Jurkat, Clone E6-1 (cell line): ENCODE results near the gene DMRT2.

Source experiments
- DNase-seq: peaks from one replicate; pipeline ENCODE4 v3.0.0-alpha.2; 2011; ENCODE audit warnings: low read depth, low spot score
- H3K4me3 ChIP-seq: 2 replicates; pipeline ENCODE4 v1.5.1; 2011; ENCODE audit warnings: mild to moderate bottlenecking, low read length, control low read depth, moderate library complexity

Gene DMRT2

DNA sequence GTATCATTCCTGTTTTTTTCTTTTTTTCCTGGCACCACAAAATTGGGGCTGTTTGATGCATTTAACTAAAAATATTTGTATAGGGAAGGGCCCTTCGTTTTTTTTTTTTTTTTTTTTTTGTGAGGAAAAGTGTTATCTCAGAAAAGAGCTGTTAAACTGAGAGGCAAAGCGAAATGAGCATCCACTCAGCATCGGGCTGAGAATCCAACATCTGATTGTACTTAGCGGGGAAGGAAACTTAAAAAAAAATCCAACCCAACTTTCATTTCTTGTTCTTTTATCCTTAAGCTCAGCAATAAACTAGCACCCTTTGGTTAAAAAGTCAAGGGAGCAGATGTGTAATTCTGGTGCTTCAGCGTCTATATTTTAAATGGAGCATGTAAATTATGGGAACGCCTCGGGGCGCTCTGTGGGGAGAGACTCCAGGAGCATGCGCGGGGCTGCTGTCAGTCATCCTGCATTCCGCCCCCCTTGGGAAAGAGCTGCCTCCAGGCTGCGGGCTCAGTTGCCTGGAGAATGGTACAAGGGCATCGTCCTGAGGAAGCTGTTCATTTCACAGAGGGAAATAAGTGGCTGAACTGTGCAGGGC is 33.3 kb downstream of the DMRT2 start:
- no peak for DNase-seq
- H3K4me3 ChIP-seq, result no peak overlapping the region

DNA sequence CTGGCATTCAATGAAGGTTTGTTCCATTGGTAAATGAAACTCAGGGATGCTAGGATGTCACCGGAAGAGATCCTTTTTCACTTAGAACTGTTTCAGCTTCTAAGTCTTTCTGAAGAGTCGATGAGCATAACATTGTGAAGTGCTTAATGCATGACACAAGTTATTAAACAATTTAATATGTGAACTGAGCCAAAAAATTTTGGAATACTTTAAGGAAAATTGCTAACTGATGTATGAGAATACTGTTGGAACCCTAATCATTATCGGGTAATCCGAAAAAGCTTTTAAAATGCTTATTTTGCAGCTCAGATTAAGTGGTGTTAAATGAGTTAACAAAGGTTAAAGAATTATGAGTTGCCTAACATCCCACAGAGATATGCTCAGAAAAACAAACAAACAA is 34.9 kb downstream of the DMRT2 start:
- DNase-seq, result no peak
- H3K4me3 ChIP-seq, result no peak overlapping the region

GRCh38 chr9:1086517-1086916 is 36.4 kb downstream of the DMRT2 start:
- no peak overlapping the region for H3K4me3 ChIP-seq
- no peak for DNase-seq

DNA sequence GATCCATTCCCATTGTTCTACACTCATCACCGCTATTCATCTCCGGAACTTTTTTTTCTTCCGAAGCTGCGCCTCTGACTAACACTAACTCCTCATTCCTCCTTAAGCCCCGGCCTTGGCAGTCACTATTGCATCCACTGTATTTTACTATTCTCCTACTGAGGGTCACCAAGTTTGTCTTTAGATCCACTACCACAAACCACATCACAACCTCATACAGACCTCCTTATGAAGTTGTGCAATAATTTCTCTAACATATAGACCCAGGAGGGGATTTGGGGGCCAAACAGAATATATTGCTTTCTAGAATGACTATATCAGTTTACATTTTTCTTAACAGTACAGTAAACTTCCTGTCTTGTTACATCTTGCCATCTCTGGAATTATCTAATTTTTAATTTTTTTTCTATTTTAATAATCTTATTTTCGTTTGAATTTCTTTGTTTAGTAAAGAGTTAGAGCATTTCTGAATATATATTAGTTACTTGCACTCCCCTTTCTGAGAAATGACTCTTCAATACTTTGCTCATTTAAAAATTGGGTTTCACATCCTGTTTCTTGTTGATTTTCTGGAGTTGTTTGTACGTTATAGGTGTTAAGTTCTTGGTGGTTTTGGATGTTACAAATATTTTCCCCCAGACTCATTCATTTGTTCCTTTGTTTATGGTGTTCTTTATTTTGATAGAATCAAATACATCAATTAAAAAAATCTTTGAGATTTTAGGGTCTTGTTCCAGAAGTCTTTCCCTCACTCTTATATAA is 37.1 kb downstream of the DMRT2 start:
- no peak overlapping the region for H3K4me3 ChIP-seq
- no peak for DNase-seq

DNA sequence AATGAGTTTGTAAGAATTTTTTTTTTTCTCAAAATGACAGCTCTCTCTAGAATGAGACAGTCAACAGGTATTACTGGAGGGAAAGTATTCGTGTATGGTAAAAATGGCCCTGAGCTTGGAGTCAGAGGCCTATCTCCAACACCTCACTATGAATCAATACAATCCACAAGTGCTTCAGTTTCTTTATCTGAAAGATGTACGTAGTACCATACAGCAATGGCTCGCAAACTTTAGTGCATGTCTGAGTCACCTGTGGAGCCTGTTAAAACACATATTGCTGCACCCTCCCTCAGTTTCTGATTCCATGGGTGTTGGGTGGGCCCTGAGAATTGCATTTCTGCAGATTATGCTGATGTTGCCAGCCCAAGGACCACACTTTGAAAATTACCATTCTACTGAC is 44.6 kb downstream of the DMRT2 start:
- H3K4me3 ChIP-seq, result no peak overlapping the region
- DNase-seq, result no peak

- no peak overlapping the region for H3K4me3 ChIP-seq
- no peak for DNase-seq
Measured at GRCh38 chr9:1096155-1096964, 46.2 kb downstream of the DMRT2 start.

- no peak for DNase-seq
- H3K4me3 ChIP-seq, result no peak overlapping the region
Measured at GRCh38 chr9:1098551-1098950, 48.4 kb downstream of the DMRT2 start.

GRCh38 chr9:1100201-1100600 is 50.0 kb downstream of the DMRT2 start:
- no peak overlapping the region for H3K4me3 ChIP-seq
- no peak for DNase-seq

DNA sequence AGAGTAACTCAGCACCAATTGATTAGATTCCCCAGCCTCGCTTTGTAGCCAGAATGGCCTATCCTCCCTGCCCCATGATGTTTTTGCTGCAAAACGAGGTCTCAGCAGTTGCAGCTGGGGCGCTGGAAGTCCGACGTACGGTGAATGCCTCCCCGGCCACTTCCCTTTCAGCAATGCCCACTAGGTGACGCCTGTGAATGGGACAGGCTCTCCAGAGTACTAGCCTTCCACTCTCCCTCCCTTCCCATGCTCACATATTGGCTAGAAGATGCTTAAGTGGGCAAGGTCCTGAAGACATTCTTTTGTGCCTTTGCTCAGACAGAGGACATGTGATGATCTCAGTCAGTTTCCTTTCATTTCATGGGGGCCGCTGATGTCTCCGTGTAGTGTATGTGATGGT is 50.8 kb downstream of the DMRT2 start:
- no peak for DNase-seq

DNA sequence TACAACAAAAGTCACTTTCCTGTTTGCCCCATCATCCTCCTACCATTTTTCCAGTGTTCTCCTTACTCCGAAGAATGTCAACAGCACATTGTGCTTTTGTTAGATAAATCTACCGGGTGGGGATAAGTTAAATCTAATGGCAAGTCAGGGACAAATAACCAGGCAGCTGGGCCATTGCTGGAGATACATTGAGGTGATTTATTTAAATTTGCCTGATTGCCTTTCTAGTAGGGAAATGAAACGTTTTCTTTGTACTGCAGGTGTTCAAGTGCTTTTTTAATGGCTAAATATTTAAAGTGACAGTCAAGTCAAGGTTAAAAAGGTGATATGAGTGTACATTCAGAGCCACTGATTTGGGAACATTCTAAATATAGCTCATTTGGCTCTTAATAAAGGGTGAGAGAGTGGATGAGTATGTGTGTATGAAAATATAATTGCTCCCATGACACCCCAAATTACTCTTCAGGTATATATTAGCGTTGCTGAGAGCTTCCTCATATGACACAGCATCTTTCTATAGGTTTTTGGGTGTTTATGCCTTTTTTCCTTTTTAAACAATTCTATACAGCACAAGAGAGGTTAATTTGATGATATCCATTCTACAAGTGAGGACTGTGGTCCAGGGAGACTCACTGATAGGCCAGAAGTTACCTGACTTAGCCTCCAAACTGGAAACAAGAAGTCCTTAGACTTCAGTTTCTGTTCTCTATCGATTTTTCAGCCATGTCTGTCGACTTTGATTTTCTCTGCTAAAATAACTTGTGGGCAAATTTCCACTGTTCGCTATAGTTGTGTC is 51.9 kb downstream of the DMRT2 start:
- DNase-seq, result no peak
- H3K4me3 ChIP-seq, result no peak overlapping the region

More for the DNA sequence above, 50.8 kb downstream of the DMRT2 start:
- no peak overlapping the region for H3K4me3 ChIP-seq

DNA sequence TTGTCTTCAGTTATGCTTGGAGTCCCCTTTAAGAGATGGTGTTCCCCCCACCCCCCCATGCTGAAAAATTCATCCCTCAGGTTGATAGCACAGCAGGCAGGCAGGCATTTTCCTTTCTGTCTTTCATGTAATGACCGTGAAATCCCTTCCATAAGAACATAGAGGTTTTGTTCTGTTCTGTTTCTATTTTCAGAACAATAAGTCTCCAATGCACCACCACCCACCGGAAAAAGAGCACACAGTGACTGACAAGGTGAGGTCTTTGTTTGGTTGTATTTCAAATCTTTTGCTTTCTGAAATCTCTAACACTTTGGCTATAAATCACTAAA is 52.4 kb downstream of the DMRT2 start:
- DNase-seq, result no peak
- H3K4me3 ChIP-seq, result no peak overlapping the region
